NCI-H1105 treated with DMSO at 0.1 percent for 48 hours (cell line): Measurements from ENCODE around the gene PABPC1L.

ENCODE experiments used
- DNase-seq: peaks from one replicate; lab custom pipeline; 2025; lab: John Stamatoyannopoulos, UW

PABPC1L gene

GRCh38 chr20:44942264-44942973 is 32.6 kb downstream of the PABPC1L start:
- no peak for DNase-seq

GRCh38 chr20:44943828-44944227 is 34.0 kb downstream of the PABPC1L start:
- DNase-seq = no peak

GRCh38 chr20:44945261-44945660 is 35.4 kb downstream of the PABPC1L start:
- no peak for DNase-seq

- no peak for DNase-seq
Measured at GRCh38 chr20:44946271-44946852, 36.5 kb downstream of the PABPC1L start.

- DNase-seq = no peak
Measured at GRCh38 chr20:44948107-44948506, 38.2 kb downstream of the PABPC1L start.

- DNase-seq = no peak
Measured at GRCh38 chr20:44948513-44948912, 38.7 kb downstream of the PABPC1L start.

- DNase-seq = no peak
Measured at GRCh38 chr20:44950368-44950767, 40.5 kb downstream of the PABPC1L start.

GRCh38 chr20:44952731-44953130 is 42.9 kb downstream of the PABPC1L start:
- no peak for DNase-seq

GRCh38 chr20:44954211-44954610 is 44.4 kb downstream of the PABPC1L start:
- DNase-seq = no peak

GRCh38 chr20:44955270-44955669 is 45.4 kb downstream of the PABPC1L start:
- DNase-seq = no peak

- DNase-seq = no peak
Measured at GRCh38 chr20:44956410-44956809, 46.5 kb downstream of the PABPC1L start.

GRCh38 chr20:44958276-44958675 is 48.4 kb downstream of the PABPC1L start:
- DNase-seq = no peak

GRCh38 chr20:44959082-44959637 is 49.3 kb downstream of the PABPC1L start:
- DNase-seq = no peak

- DNase-seq = no peak
Measured at GRCh38 chr20:44959638-44960102, 49.8 kb downstream of the PABPC1L start.

GRCh38 chr20:44960103-44960852 is 50.4 kb downstream of the PABPC1L start, which contains the start of gene TOMM34:
Gene TOMM34, minus strand, starts transcription at chr20:44960397. Its CDS starts 64 bp downstream, at chr20:44960333.
- DNase-seq = peak; percentile 93

GRCh38 chr20:44961011-44961869 is 51.4 kb downstream of the PABPC1L start:
- no peak for DNase-seq

GRCh38 chr20:44961870-44962267 is 52.0 kb downstream of the PABPC1L start:
- DNase-seq = no peak

GRCh38 chr20:44962483-44962882 is 52.6 kb downstream of the PABPC1L start:
- DNase-seq = no peak

GRCh38 chr20:44963325-44964215 is 53.7 kb downstream of the PABPC1L start:
- DNase-seq = no peak

GRCh38 chr20:44965651-44966029 is 55.8 kb downstream of the PABPC1L start:
- DNase-seq = no peak
